ENCODE results near the gene SAA1.
"Not testable (repeated sequence)": the region's sequence is repeated elsewhere in the genome, so short reads cannot be mapped to it uniquely, and the experiment has no call there.

The SAA1 gene

GRCh38 chr11:18254781-18255361, 11.2 kb upstream of the SAA1 start:
- DNase-seq (ENCODE audit: low read depth in 2 of 2, low spot score in 1 of 2): no peak

- DNase-seq (ENCODE audit: low read depth in 2 of 2, low spot score in 1 of 2): no peak
These were observed 6.8 kb upstream of the SAA1 start for GRCh38 chr11:18259259-18259658.

- DNase-seq (ENCODE audit: low read depth in 2 of 2, low spot score in 1 of 2): no peak
These were observed 4.3 kb upstream of the SAA1 start for GRCh38 chr11:18261721-18262120.

- DNase-seq (ENCODE audit: low read depth in 2 of 2, low spot score in 1 of 2): not testable (repeated sequence)
These were observed 3.2 kb upstream of the SAA1 start for GRCh38 chr11:18262681-18263350.

- DNase-seq (ENCODE audit: low read depth in 2 of 2, low spot score in 1 of 2): no peak
These were observed 2.0 kb upstream of the SAA1 start for GRCh38 chr11:18264035-18264434.

- no peak for DNase-seq (ENCODE audit: low read depth in 2 of 2, low spot score in 1 of 2)
These were observed 1.1 kb upstream of the SAA1 start for GRCh38 chr11:18264677-18265555.

GRCh38 chr11:18267335-18268133, 1.5 kb downstream of the SAA1 start:
- DNase-seq (ENCODE audit: low read depth in 2 of 2, low spot score in 1 of 2): not testable (repeated sequence)

GRCh38 chr11:18269252-18269651, 3.2 kb downstream of the SAA1 start:
- DNase-seq (ENCODE audit: low read depth in 2 of 2, low spot score in 1 of 2): not testable (repeated sequence)

GRCh38 chr11:18270102-18270501, 4.0 kb downstream of the SAA1 start:
- no peak for DNase-seq (ENCODE audit: low read depth in 2 of 2, low spot score in 1 of 2)

- DNase-seq (ENCODE audit: low read depth in 2 of 2, low spot score in 1 of 2): no peak
These were observed 5.1 kb downstream of the SAA1 start for GRCh38 chr11:18271206-18271605.

GRCh38 chr11:18277565-18278271, 11.7 kb downstream of the SAA1 start:
- DNase-seq (ENCODE audit: low read depth in 2 of 2, low spot score in 1 of 2): no peak

- DNase-seq (ENCODE audit: low read depth in 2 of 2, low spot score in 1 of 2): no peak
These were observed 14.5 kb downstream of the SAA1 start for GRCh38 chr11:18280438-18281045.

- DNase-seq (ENCODE audit: low read depth in 2 of 2, low spot score in 1 of 2): no peak
These were observed 16.6 kb downstream of the SAA1 start for GRCh38 chr11:18282626-18283025.

GRCh38 chr11:18285841-18286240, 19.8 kb downstream of the SAA1 start:
- DNase-seq (ENCODE audit: low read depth in 2 of 2, low spot score in 1 of 2): no peak

- DNase-seq (ENCODE audit: low read depth in 2 of 2, low spot score in 1 of 2): no peak
These were observed 22.8 kb downstream of the SAA1 start for GRCh38 chr11:18288911-18289310.

GRCh38 chr11:18294862-18295261, 28.8 kb downstream of the SAA1 start:
- DNase-seq (ENCODE audit: low read depth in 2 of 2, low spot score in 1 of 2): no peak

GRCh38 chr11:18295316-18295715, 29.3 kb downstream of the SAA1 start:
- DNase-seq (ENCODE audit: low read depth in 2 of 2, low spot score in 1 of 2): no peak

GRCh38 chr11:18299721-18300120, 33.7 kb downstream of the SAA1 start:
- no peak for DNase-seq (ENCODE audit: low read depth in 2 of 2, low spot score in 1 of 2)

GRCh38 chr11:18304745-18305144, 38.7 kb downstream of the SAA1 start:
- DNase-seq (ENCODE audit: low read depth in 2 of 2, low spot score in 1 of 2): no peak

- DNase-seq (ENCODE audit: low read depth in 2 of 2, low spot score in 1 of 2): no peak
These were observed 41.5 kb downstream of the SAA1 start for GRCh38 chr11:18307461-18308139.

Measured in stimulated activated CD8-positive, alpha-beta memory T cell treated with anti-CD3 and anti-CD28 coated beads, Interleukin-4, amount 100 ng/mL, for 1 hour (primary cell).